SK-N-SH (cell line): Measurements from ENCODE around the gene SMAD7. TPM values are rescaled to one million over a fixed set of nuclear protein-coding genes. Genes with fewer than 3 reads are reported as not detected.

Experiments
- CTCF ChIA-PET: fragments of 300-600, 350-600 bp; formaldehyde crosslinking; extraction: SDS; loops from one replicate; lab custom pipeline; 2021; lab: Yijun Ruan, JAX
- POLR2A ChIA-PET: fragments of 350-600 bp; sonication (Branson Sonifier 250); formaldehyde crosslinking; extraction: SDS; loops from one replicate; lab custom pipeline; 2020; ENCODE audit warnings: antibody characterized with exemption, inconsistent platforms; lab: Yijun Ruan, JAX
- DNase-seq: peaks from one replicate; pipeline ENCODE4 v3.0.0; 2012
- H2AFZ ChIP-seq: fragments of 200-600 bp; sonication (generic); 2 replicates; pipeline ENCODE4 v1.8.1; 2016; ENCODE audit warnings: antibody characterized with exemption, mild to moderate bottlenecking, low read depth
- H3F3A ChIP-seq: fragments of 200-600 bp; sonication (generic); replicated peaks from 2 replicates; pipeline ENCODE3; 2016; ENCODE audit warnings: antibody characterized with exemption, mild to moderate bottlenecking; ENCODE audit not compliant: insufficient read depth
- H3K27ac ChIP-seq, 2 experiments: fragments of 200-500 bp in 1 of 2; fragments of 200-600 bp in 1 of 2; sonication (Bioruptor generic) in 1 of 2; sonication (generic), shearing (Covaris generic) in 1 of 2; 2 replicates each; pipeline versions ENCODE4 v1.5.1 to v1.6.1; 2014 to 2016; ENCODE audit warnings: low read depth in 2 of 2, inconsistent platforms in 1 of 2, low read length in 1 of 2, mild to moderate bottlenecking in 1 of 2, mixed read lengths in 1 of 2
- H3K27me3 ChIP-seq: fragments of 200-600 bp; sonication (generic), shearing (Covaris generic); 2 replicates; pipeline ENCODE4 v1.6.1; 2016; ENCODE audit warnings: mixed run types; ENCODE audit not compliant: insufficient read depth
- H3K36me3 ChIP-seq, 2 experiments: fragments of 200-500 bp in 1 of 2; fragments of 200-600 bp in 1 of 2; sonication (Bioruptor generic) in 1 of 2; sonication (generic) in 1 of 2; replicated peaks in 1 of 2; 2 replicates each; pipeline versions ENCODE3 to v1.5.1; 2014 to 2016; ENCODE audit warnings: low read length in 1 of 2, mild to moderate bottlenecking in 1 of 2; ENCODE audit not compliant: insufficient read depth in 2 of 2, control insufficient read depth in 1 of 2
- H3K4me1 ChIP-seq, 2 experiments: fragments of 200-500 bp in 1 of 2; fragments of 200-600 bp in 1 of 2; sonication (Bioruptor generic) in 1 of 2; sonication (generic), shearing (Covaris generic) in 1 of 2; 2 replicates each; pipeline versions ENCODE4 v1.5.1 to v1.6.1; 2014 to 2016; ENCODE audit warnings: low read depth in 1 of 2, low read length in 1 of 2, mixed run types in 1 of 2; ENCODE audit not compliant: insufficient read depth in 2 of 2, control insufficient read depth in 1 of 2
- H3K4me2 ChIP-seq: fragments of 200-600 bp; sonication (generic), shearing (Covaris generic); 2 replicates; pipeline ENCODE4 v1.6.1; 2017; ENCODE audit warnings: mixed run types
- H3K4me3 ChIP-seq, 2 experiments: fragments of 200-500 bp in 1 of 2; fragments of 200-600 bp in 1 of 2; sonication (Bioruptor generic) in 1 of 2; sonication (generic), shearing (Covaris generic) in 1 of 2; 2 replicates each; pipeline versions ENCODE4 v1.5.1 to v1.8.1; 2014 to 2016; ENCODE audit warnings: low read depth in 2 of 2, inconsistent platforms in 1 of 2, low read length in 1 of 2, mild to moderate bottlenecking in 1 of 2, mixed read lengths in 1 of 2, moderate library complexity in 1 of 2
- H3K79me2 ChIP-seq: fragments of 200-600 bp; sonication (generic); 2 replicates; pipeline ENCODE4 v1.8.1; 2017; ENCODE audit warnings: mild to moderate bottlenecking; ENCODE audit not compliant: insufficient read depth
- H3K9ac ChIP-seq: fragments of 200-600 bp; sonication (generic); 2 replicates; pipeline ENCODE4 v1.6.1; 2017; ENCODE audit warnings: mixed run types
- H3K9me2 ChIP-seq: fragments of 200-600 bp; sonication (generic); 2 replicates; pipeline ENCODE4 v1.6.1; 2017; ENCODE audit warnings: mixed run types
- H3K9me3 ChIP-seq: fragments of 200-600 bp; sonication (generic); 2 replicates; pipeline ENCODE4 v1.6.1; 2017; ENCODE audit warnings: mixed run types, mild to moderate bottlenecking, moderate library complexity
- H4K20me1 ChIP-seq: fragments of 200-600 bp; sonication (generic); 2 replicates; pipeline ENCODE4 v1.6.1; 2017; ENCODE audit warnings: mild to moderate bottlenecking, mixed run types; ENCODE audit not compliant: insufficient read depth
- CTCF ChIP-seq: fragments of 200-600 bp; sonication (generic); IDR thresholded peaks from 2 replicates; pipeline ENCODE4 v1.6.1; 2017; ENCODE audit warnings: antibody characterized with exemption, mild to moderate bottlenecking, moderate library complexity
- FOXM1 ChIP-seq: IDR thresholded peaks from 2 replicates; pipeline ENCODE4 v1.4.0; 2012; ENCODE audit warnings: low read depth, mild to moderate bottlenecking
- GATA2 ChIP-seq: sonication (generic); formaldehyde crosslinking; IDR thresholded peaks from 2 replicates; pipeline ENCODE4 v1.5.0; 2020; ENCODE audit warnings: mild to moderate bottlenecking, missing genetic modification reagents
- JUND ChIP-seq: IDR thresholded peaks from 2 replicates; pipeline ENCODE4 v1.4.0; 2012
- MEF2A ChIP-seq: IDR thresholded peaks from 2 replicates; pipeline ENCODE4 v1.4.0; 2012; ENCODE audit warnings: low read depth, borderline replicate concordance
- MXI1 ChIP-seq: IDR thresholded peaks from 2 replicates; pipeline ENCODE4 v1.6.1; 2012; ENCODE audit warnings: mild to moderate bottlenecking, low read depth, low read length, improper control_type of control experiment
- NFIC ChIP-seq: IDR thresholded peaks from 2 replicates; pipeline ENCODE4 v1.4.0; 2012; ENCODE audit warnings: borderline replicate concordance
- NRF1 ChIP-seq: IDR thresholded peaks from 2 replicates; pipeline ENCODE4 v1.6.1; 2012; ENCODE audit warnings: low read depth, mild to moderate bottlenecking, low read length
- PBX3 ChIP-seq: IDR thresholded peaks from 2 replicates; pipeline ENCODE4; 2012
- POLR2AphosphoS5 ChIP-seq: IDR thresholded peaks from 2 replicates; pipeline ENCODE4 v1.6.1; 2012; ENCODE audit warnings: low read depth, low read length
- RAD21 ChIP-seq: IDR thresholded peaks from 2 replicates; pipeline ENCODE4 v1.6.1; 2012; ENCODE audit warnings: mild to moderate bottlenecking, low read length
- RXRA ChIP-seq: IDR thresholded peaks from 2 replicates; pipeline ENCODE4 v1.4.0; 2012; ENCODE audit warnings: low read depth, mild to moderate bottlenecking, borderline replicate concordance
- SMC3 ChIP-seq: IDR thresholded peaks from 2 replicates; pipeline ENCODE4 v1.6.1; 2012; ENCODE audit warnings: low read depth, low read length, improper control_type of control experiment
- YY1 ChIP-seq: IDR thresholded peaks from 2 replicates; pipeline ENCODE4 v1.4.0; 2012; ENCODE audit warnings: low read depth, mild to moderate bottlenecking
- WGBS: methylation state at CpG from one replicate; pipeline ENCODE4 v1.1.6; 2017; ENCODE audit warnings: low lambda C conversion rate; 5-methylcytosine and 5-hydroxymethylcytosine counted together
- polyA plus RNA-seq, 3 experiments: library from polyadenylated mRNA; depleted of rRNA; stranded (reverse); fragments of >200 nt; gene quantifications; 2 replicates each; pipeline ENCODE4 v1.2.3, GENCODE V29; 2012
- TF ChIP-seq, protein P1 (sequence below): IDR thresholded peaks from 2 replicates; pipeline ENCODE4 v1.4.0; 2012; ENCODE audit warnings: low read depth, borderline replicate concordance

The SMAD7 gene
- polyA plus RNA-seq, 1 of the 3 experiments (the other 2 are of a cell fraction), result 20.0 TPM

- CTCF ChIA-PET, result interaction anchor here (0.6 to 1.5 kb wide), 3 partner anchors 17 to 476 kb away, joined by 3 to 5 read pairs (median 3); no protein-coding TSS in a partner anchor
- peaks cover 86% of the 10 kb centered on the region for H3K79me2 ChIP-seq
- peaks cover 47 to 53% of the 10 kb centered on the region in 2 experiments for H3K4me1 ChIP-seq
- H3K9ac ChIP-seq, result peak overlapping the region; percentile 37; the same call in 1 of the 2 replicates
- no peak overlapping the region for H2AFZ ChIP-seq
- peak overlapping the region; percentile 85 to 91; a peak in 3 of 4 replicates for H3K27ac ChIP-seq
- H4K20me1 ChIP-seq, result peaks cover 72% of the 10 kb centered on the region
- TF ChIP-seq PBX3, result no peak
- TF ChIP-seq GATA2 (CRISPR knock-in tag), result no peak
- no peak for TF ChIP-seq MXI1
- TF ChIP-seq RAD21, result no peak
- TF ChIP-seq JUND, result no peak
- no peak for TF ChIP-seq POLR2AphosphoS5
- no peak for TF ChIP-seq NFIC
- no peak for TF ChIP-seq FOXM1
- TF ChIP-seq CTCF, result no peak
- TF ChIP-seq, protein P1, sequence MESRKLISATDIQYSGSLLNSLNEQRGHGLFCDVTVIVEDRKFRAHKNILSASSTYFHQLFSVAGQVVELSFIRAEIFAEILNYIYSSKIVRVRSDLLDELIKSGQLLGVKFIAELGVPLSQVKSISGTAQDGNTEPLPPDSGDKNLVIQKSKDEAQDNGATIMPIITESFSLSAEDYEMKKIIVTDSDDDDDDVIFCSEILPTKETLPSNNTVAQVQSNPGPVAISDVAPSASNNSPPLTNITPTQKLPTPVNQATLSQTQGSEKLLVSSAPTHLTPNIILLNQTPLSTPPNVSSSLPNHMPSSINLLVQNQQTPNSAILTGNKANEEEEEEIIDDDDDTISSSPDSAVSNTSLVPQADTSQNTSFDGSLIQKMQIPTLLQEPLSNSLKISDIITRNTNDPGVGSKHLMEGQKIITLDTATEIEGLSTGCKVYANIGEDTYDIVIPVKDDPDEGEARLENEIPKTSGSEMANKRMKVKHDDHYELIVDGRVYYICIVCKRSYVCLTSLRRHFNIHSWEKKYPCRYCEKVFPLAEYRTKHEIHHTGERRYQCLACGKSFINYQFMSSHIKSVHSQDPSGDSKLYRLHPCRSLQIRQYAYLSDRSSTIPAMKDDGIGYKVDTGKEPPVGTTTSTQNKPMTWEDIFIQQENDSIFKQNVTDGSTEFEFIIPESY, result no peak
- no peak for TF ChIP-seq MEF2A
- no peak for TF ChIP-seq NRF1
- TF ChIP-seq RXRA, result no peak
- TF ChIP-seq YY1, result no peak
- no peak for TF ChIP-seq SMC3
- TF ChIP-seq, all 33 proteins: peak for 0
- POLR2A ChIA-PET, result no interaction called here
- peaks cover 80% of the 10 kb centered on the region for H3F3A ChIP-seq
- H3K4me2 ChIP-seq, result peak overlapping the region; percentile 78; the same call in 1 of the 2 replicates
- no peaks in the 10 kb centered on the region for H3K9me3 ChIP-seq
- DNase-seq, result no peak
- 97% methylated on average over 23 of the region's 34 CpGs for WGBS
- H3K27me3 ChIP-seq, result no peaks in the 10 kb centered on the region
- H3K4me3 ChIP-seq, result peak overlapping the region in 1 of 2 experiments; percentile 46; a peak in 1 of 4 replicates
- no peaks in the 10 kb centered on the region for H3K9me2 ChIP-seq
- peaks cover 26 to 31% of the 10 kb centered on the region in 2 experiments for H3K36me3 ChIP-seq
Measured at GRCh38 chr18:48921305-48922225, 29.2 kb downstream of the SMAD7 start.
